H1 (cell line): ENCODE results near the gene DIDO1.

Experiments
- EP300 ChIP-seq, 2 experiments: IDR thresholded peaks; 1 replicate in 1 of 2; 2 replicates in 1 of 2; pipeline ENCODE4 v1.6.1; 2011 to 2012; ENCODE audit warnings: low read depth in 2 of 2, low read length in 2 of 2, mild to moderate bottlenecking in 2 of 2, borderline replicate concordance in 1 of 2, inconsistent platforms in 1 of 2, moderate library complexity in 1 of 2
- EZH2 ChIP-seq: fragments of 200-600 bp; sonication (generic); IDR thresholded peaks from 2 replicates; pipeline ENCODE4 v1.7.1; 2012; ENCODE audit warnings: low read depth, mild to moderate bottlenecking, moderate library complexity, low read length, inconsistent platforms; ENCODE audit not compliant: severe bottlenecking
- SIX5 ChIP-seq: IDR thresholded peaks from 2 replicates; pipeline ENCODE4 v1.6.1; 2011; ENCODE audit warnings: mild to moderate bottlenecking, low read depth, low read length
- SP1 ChIP-seq: IDR thresholded peaks from 2 replicates; pipeline ENCODE4 v1.6.1; 2011; ENCODE audit warnings: low read depth, low read length
- SP2 ChIP-seq: IDR thresholded peaks from 2 replicates; pipeline ENCODE4 v1.6.1; 2012; ENCODE audit warnings: mild to moderate bottlenecking, low read length, inconsistent platforms
- TF ChIP-seq, protein P1 (sequence below), 3 experiments: IDR thresholded peaks; 1 replicate in 2 of 3; 2 replicates in 1 of 3; pipeline versions ENCODE4 v1.5.1 to v1.6.1; 2011; ENCODE audit warnings: low read length in 3 of 3, mild to moderate bottlenecking in 3 of 3, inconsistent platforms in 2 of 3, low read depth in 1 of 3, moderate library complexity in 1 of 3; ENCODE audit not compliant: insufficient read depth in 1 of 3; ENCODE audit errors: control extremely low read depth in 1 of 3

DNA sequence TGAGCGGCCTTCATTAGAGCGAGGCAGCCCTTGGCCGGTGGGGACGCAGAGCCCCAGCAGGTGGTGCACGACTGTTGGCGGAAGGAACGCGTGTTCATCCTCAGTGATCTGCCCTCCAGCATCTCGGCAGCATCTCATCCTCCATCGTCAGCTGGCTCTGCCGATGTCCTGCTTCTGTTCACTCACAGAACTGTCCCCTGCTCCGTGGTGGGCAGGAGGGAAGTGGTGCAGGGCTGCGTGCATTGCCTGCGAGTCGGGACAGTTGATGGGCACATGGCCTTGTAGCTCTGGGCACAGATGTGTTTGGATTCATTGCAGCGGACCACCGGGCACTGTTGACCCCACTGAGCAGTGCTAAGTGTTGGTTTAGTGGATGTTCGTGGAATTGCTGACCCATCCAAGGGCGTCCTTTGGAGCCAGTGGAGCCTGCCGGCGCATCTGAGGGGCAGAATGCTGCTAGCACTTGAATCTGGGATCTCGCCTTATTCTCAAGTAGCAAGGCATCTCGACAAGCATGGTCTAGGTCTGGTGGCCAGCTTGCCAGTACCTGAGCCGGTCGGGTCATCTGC lies 19.6 kb upstream of the DIDO1 start:
- no peak for TF ChIP-seq SIX5
- TF ChIP-seq, protein P1, sequence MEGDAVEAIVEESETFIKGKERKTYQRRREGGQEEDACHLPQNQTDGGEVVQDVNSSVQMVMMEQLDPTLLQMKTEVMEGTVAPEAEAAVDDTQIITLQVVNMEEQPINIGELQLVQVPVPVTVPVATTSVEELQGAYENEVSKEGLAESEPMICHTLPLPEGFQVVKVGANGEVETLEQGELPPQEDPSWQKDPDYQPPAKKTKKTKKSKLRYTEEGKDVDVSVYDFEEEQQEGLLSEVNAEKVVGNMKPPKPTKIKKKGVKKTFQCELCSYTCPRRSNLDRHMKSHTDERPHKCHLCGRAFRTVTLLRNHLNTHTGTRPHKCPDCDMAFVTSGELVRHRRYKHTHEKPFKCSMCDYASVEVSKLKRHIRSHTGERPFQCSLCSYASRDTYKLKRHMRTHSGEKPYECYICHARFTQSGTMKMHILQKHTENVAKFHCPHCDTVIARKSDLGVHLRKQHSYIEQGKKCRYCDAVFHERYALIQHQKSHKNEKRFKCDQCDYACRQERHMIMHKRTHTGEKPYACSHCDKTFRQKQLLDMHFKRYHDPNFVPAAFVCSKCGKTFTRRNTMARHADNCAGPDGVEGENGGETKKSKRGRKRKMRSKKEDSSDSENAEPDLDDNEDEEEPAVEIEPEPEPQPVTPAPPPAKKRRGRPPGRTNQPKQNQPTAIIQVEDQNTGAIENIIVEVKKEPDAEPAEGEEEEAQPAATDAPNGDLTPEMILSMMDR (IDR thresholded peaks at IDR 0.05; ENCODE audit: control extremely low read depth in 1 of 3, insufficient read depth in 1 of 3, low read depth in 1 of 3, low read length in 3 of 3), result no peak
- no peak for TF ChIP-seq EZH2
- TF ChIP-seq SP1, result no peak
- TF ChIP-seq SP2, result no peak
- no peak for TF ChIP-seq EP300 (IDR thresholded peaks at IDR 0.05; ENCODE audit: borderline replicate concordance in 1 of 2, low read depth in 2 of 2, low read length in 2 of 2)
